Body of pancreas (tissue), 4 donors: Measurements from ENCODE around the gene LIN7B.

Source experiments
- POLR2A ChIP-seq, 3 donors: fragments of 450-650 bp; IDR thresholded peaks; one replicate each; pipeline ENCODE4 v1.6.1; 2016; ENCODE audit warnings: antibody characterized with exemption in 3 of 3, mild to moderate bottlenecking in 2 of 3
- TF ChIP-seq, protein P1 (sequence below), 7 experiments: fragments of 450-650 bp in 4 of 7; fragments of 200-600 bp in 3 of 7; sonication (generic) in 3 of 7; IDR thresholded peaks; one replicate each; pipeline ENCODE4 v1.5.1; 2016 to 2019; ENCODE audit warnings: antibody characterized with exemption in 7 of 7

DNA sequence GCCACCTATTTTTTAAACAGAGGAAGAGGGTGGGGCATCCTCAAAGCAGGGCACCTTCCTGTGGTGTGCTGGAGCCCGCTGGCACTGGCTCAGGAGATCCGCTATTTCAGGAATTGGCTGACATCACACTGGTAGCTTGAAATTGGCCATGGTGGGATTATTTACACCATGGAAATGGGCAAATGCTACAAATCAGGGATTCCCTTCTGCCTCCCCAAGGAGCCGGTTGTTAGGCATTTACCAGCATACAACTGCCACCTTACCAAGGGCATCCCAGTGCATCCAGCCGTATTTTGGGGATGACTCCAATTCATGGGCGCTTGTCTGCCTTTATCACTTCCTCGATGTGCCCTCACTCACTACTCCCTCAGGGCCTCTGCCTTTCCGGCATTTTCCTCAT lies 26.8 kb downstream of the LIN7B start:
- TF ChIP-seq, protein P1, sequence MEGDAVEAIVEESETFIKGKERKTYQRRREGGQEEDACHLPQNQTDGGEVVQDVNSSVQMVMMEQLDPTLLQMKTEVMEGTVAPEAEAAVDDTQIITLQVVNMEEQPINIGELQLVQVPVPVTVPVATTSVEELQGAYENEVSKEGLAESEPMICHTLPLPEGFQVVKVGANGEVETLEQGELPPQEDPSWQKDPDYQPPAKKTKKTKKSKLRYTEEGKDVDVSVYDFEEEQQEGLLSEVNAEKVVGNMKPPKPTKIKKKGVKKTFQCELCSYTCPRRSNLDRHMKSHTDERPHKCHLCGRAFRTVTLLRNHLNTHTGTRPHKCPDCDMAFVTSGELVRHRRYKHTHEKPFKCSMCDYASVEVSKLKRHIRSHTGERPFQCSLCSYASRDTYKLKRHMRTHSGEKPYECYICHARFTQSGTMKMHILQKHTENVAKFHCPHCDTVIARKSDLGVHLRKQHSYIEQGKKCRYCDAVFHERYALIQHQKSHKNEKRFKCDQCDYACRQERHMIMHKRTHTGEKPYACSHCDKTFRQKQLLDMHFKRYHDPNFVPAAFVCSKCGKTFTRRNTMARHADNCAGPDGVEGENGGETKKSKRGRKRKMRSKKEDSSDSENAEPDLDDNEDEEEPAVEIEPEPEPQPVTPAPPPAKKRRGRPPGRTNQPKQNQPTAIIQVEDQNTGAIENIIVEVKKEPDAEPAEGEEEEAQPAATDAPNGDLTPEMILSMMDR (IDR thresholded peaks at IDR 0.05): no peak
- TF ChIP-seq POLR2A (IDR thresholded peaks at IDR 0.05): no peak
